DND-41 (cell line): Measurements from ENCODE around the gene PRC1.

Source experiments
- ATAC-seq: fragments of 200-7000 bp; cut with Tn5 transposase; 3 replicates; pipeline ENCODE4 v1.9.1; 2021; ENCODE audit warnings: low read depth; ENCODE audit not compliant: insufficient read depth
- DNase-seq: peaks from one replicate; pipeline ENCODE4 v3.0.0-alpha.2; 2020
- H2AFZ ChIP-seq: 2 replicates; pipeline ENCODE4 v1.6.0; 2012; ENCODE audit warnings: low read depth, low read length
- H3K27ac ChIP-seq: 2 replicates; pipeline ENCODE4 v1.5.1; 2012; ENCODE audit warnings: low read length, inconsistent platforms
- H3K27me3 ChIP-seq: fragments of 200-600 bp; sonication (generic); 2 replicates; pipeline ENCODE4 v1.6.0; 2012; ENCODE audit warnings: low read length, mild to moderate bottlenecking, inconsistent platforms; ENCODE audit not compliant: insufficient read depth, poor library complexity
- H3K36me3 ChIP-seq: 2 replicates; pipeline ENCODE4 v1.5.1; 2012; ENCODE audit warnings: low read length, inconsistent platforms; ENCODE audit not compliant: insufficient read depth
- H3K4me1 ChIP-seq: 2 replicates; pipeline ENCODE4 v1.5.1; 2012; ENCODE audit warnings: mild to moderate bottlenecking, low read length; ENCODE audit not compliant: insufficient read depth
- H3K4me2 ChIP-seq: 2 replicates; pipeline ENCODE4 v1.6.0; 2012; ENCODE audit warnings: mild to moderate bottlenecking, moderate library complexity, low read length, inconsistent platforms; ENCODE audit not compliant: insufficient read depth
- H3K4me3 ChIP-seq, 2 experiments: fragments of 200-600 bp in 1 of 2; shearing (Covaris generic) in 1 of 2; 2 replicates each; pipeline ENCODE4 v1.5.1; 2012 to 2016; ENCODE audit warnings: inconsistent platforms in 2 of 2, low read length in 2 of 2, mild to moderate bottlenecking in 2 of 2, low read depth in 1 of 2, moderate library complexity in 1 of 2
- H3K79me2 ChIP-seq: 2 replicates; pipeline ENCODE4 v1.6.0; 2012; ENCODE audit warnings: low read length, inconsistent platforms; ENCODE audit not compliant: insufficient read depth
- H3K9ac ChIP-seq: 2 replicates; pipeline ENCODE4 v1.6.0; 2012; ENCODE audit warnings: low read depth, mild to moderate bottlenecking, inconsistent platforms, low read length, moderate library complexity
- H3K9me3 ChIP-seq: 2 replicates; pipeline ENCODE4 v1.5.1; 2012; ENCODE audit warnings: low read length, moderate library complexity, mild to moderate bottlenecking, inconsistent platforms; ENCODE audit not compliant: insufficient read depth, severe bottlenecking
- H4K20me1 ChIP-seq: 2 replicates; pipeline ENCODE4 v1.6.0; 2012; ENCODE audit warnings: low read length; ENCODE audit not compliant: insufficient read depth
- EZH2 ChIP-seq: IDR thresholded peaks from 3 replicates; pipeline ENCODE4 v1.6.1; 2012; ENCODE audit warnings: borderline replicate concordance, low read depth, mild to moderate bottlenecking, moderate library complexity, low read length, inconsistent platforms; ENCODE audit not compliant: severe bottlenecking
- TF ChIP-seq, protein P1 (sequence below): IDR thresholded peaks from 2 replicates; pipeline ENCODE4 v1.5.1; 2012; ENCODE audit warnings: borderline replicate concordance, low read length, moderate library complexity, mild to moderate bottlenecking; ENCODE audit not compliant: poor library complexity, severe bottlenecking; ENCODE audit errors: extremely low read depth

PRC1 gene

DNA sequence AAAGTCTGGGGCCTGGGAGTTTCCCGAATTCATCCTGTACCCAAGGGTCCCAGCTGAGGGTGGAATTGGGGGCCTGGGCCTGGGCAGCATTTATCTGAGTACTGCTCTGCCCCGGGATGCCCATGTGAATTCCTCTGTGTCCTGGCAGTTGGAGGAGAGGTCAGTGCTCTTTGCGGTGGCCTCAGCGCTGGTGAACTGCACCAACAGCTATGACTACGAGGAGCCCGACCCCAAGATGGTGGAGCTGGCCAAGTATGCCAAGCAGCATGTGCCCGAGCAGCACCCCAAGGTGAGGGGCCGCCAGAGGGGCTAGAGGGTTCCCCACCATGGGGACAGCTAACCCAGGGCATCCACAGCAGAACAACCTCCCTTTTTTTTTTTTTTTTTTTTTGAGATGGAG lies 45.8 kb downstream of the PRC1 start:
- ATAC-seq (no peak), DNase-seq (no peak)
- Histone ChIP-seq H3K9ac (no peak overlapping the region), H3K79me2 (no peaks in the 10 kb centered on the region), H3K36me3 (peaks cover 81% of the 10 kb centered on the region), H3K27ac (no peak overlapping the region), H3K27me3 (no peaks in the 10 kb centered on the region), H4K20me1 (no peaks in the 10 kb centered on the region), H3K4me1 (no peaks in the 10 kb centered on the region), H3K4me2 (no peak overlapping the region), H2AFZ (no peak overlapping the region), H3K4me3 (no peak overlapping the region), H3K9me3 (no peaks in the 10 kb centered on the region)
- no peak for TF ChIP-seq EZH2
- TF ChIP-seq, protein P1, sequence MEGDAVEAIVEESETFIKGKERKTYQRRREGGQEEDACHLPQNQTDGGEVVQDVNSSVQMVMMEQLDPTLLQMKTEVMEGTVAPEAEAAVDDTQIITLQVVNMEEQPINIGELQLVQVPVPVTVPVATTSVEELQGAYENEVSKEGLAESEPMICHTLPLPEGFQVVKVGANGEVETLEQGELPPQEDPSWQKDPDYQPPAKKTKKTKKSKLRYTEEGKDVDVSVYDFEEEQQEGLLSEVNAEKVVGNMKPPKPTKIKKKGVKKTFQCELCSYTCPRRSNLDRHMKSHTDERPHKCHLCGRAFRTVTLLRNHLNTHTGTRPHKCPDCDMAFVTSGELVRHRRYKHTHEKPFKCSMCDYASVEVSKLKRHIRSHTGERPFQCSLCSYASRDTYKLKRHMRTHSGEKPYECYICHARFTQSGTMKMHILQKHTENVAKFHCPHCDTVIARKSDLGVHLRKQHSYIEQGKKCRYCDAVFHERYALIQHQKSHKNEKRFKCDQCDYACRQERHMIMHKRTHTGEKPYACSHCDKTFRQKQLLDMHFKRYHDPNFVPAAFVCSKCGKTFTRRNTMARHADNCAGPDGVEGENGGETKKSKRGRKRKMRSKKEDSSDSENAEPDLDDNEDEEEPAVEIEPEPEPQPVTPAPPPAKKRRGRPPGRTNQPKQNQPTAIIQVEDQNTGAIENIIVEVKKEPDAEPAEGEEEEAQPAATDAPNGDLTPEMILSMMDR: no peak

DNA sequence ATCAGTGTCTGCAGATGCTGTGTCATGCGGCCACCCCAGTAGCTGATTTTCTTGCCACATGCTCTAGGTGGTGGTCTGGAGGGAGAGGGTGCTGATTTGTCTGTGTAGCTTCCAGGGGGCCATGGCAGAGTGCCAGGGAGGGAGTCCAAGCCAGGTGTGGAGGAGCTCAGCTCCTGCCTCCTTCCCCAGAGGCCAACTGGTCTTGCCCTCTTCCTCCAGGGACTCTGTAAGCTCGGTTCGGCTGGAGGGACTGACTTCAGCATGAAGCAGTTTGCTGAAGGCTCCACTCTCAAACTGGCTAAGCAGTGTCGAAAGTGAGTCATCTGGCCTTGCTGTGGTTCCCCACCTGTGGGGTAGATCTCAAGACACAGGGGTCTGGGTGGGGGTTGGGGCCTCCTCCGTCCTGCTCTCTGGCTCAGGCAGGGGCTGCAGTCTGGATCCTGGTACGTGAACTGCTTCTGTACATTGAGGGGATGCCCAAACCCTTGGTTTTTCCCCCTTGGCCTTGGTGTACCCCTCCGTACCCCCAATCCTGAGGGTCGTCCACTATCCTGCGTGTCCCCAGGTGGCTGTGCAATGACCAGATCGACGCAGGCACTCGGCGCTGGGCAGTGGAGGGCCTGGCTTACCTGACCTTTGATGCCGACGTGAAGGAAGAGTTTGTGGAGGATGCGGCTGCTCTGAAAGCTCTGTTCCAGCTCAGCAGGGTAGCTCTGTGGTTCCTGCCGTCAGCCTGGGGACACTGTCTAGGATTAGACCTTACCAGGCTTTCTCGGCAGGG lies 46.6 kb downstream of the PRC1 start:
- no peaks in the 10 kb centered on the region for H3K27me3 ChIP-seq
- no peak overlapping the region for H2AFZ ChIP-seq
- H3K4me2 ChIP-seq: no peak overlapping the region
- no peaks in the 10 kb centered on the region for H3K4me1 ChIP-seq
- no peak for ATAC-seq
- H3K4me3 ChIP-seq: no peak overlapping the region
- no peak for TF ChIP-seq EZH2
- TF ChIP-seq, protein P1: no peak
- no peaks in the 10 kb centered on the region for H3K9me3 ChIP-seq
- peaks cover 81% of the 10 kb centered on the region for H3K36me3 ChIP-seq
- no peak overlapping the region for H3K9ac ChIP-seq
- no peaks in the 10 kb centered on the region for H4K20me1 ChIP-seq
- no peak for DNase-seq
- H3K79me2 ChIP-seq: no peaks in the 10 kb centered on the region
- no peak overlapping the region for H3K27ac ChIP-seq

DNA sequence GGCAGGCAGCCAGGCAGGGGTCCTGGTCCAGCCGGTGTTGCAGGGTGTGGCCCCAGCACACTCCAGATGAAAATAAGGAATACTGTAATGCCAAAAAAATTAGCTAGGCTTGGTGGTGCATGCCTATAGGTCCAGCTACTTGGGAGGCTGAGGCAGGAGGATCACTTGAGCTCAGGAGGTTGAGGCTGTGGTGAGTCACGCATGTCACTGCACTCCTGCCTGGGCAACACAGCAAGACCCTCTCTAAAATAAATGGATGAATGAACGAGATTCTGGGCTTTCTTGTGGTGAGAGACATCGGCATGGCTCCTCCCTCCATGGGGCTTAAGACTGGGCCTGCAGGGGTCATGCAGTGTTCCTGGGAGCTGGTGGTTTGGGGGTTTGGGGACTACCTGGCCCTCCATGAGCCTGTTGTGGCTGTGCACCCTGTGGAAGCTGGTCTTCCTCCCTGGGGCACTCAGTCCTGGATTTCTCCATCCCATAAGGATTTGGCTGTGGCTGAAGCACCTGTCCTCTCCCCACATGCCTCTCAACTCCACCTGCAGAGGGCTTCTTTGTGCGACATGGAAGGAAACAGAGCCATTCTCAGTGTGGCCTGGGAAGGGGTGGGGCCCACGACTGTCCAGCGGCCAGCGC lies 47.3 kb downstream of the PRC1 start:
- H3K79me2 ChIP-seq: no peaks in the 10 kb centered on the region
- H4K20me1 ChIP-seq: no peaks in the 10 kb centered on the region
- H2AFZ ChIP-seq: no peak overlapping the region
- no peaks in the 10 kb centered on the region for H3K27me3 ChIP-seq
- peaks cover 85% of the 10 kb centered on the region for H3K36me3 ChIP-seq
- H3K4me3 ChIP-seq: no peak overlapping the region
- no peaks in the 10 kb centered on the region for H3K9me3 ChIP-seq
- no peak overlapping the region for H3K9ac ChIP-seq
- no peak overlapping the region for H3K4me2 ChIP-seq
- no peak for ATAC-seq
- no peak for DNase-seq
- no peak overlapping the region for H3K27ac ChIP-seq
- TF ChIP-seq, protein P1: no peak
- TF ChIP-seq EZH2: no peak
- no peaks in the 10 kb centered on the region for H3K4me1 ChIP-seq

DNA sequence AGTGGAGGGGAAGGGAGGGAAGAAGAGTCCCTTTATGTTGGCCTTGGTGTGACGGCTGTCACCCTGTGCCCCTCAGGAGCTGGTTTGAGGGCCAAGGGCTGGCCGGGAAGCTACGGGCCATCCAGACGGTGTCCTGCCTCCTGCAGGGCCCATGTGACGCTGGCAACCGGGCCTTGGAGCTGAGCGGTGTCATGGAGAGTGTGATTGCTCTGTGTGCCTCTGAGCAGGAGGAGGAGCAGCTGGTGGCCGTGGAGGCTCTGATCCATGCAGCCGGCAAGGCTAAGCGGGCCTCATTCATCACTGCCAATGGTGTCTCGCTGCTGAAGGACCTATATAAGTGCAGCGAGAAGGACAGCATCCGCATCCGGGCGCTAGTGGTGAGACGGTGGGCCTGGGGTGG lies 47.8 kb downstream of the PRC1 start:
- H3K36me3 ChIP-seq: peaks cover 83% of the 10 kb centered on the region
- DNase-seq: no peak

More for the DNA sequence above, 47.8 kb downstream of the PRC1 start:
- H3K27ac ChIP-seq: no peak overlapping the region
- no peak overlapping the region for H3K4me3 ChIP-seq
- no peaks in the 10 kb centered on the region for H3K27me3 ChIP-seq
- H3K4me1 ChIP-seq: no peaks in the 10 kb centered on the region
- no peak overlapping the region for H3K9ac ChIP-seq
- H4K20me1 ChIP-seq: no peaks in the 10 kb centered on the region
- no peak for ATAC-seq
- H3K9me3 ChIP-seq: no peaks in the 10 kb centered on the region
- no peaks in the 10 kb centered on the region for H3K79me2 ChIP-seq
- H2AFZ ChIP-seq: no peak overlapping the region
- H3K4me2 ChIP-seq: no peak overlapping the region
- TF ChIP-seq EZH2: no peak
- TF ChIP-seq, protein P1: no peak
